ENCODE results near the gene PHLPP1.

GRCh38 chr18:62878305-62878704, 163.0 kb downstream of the PHLPP1 start:
- TF ChIP-seq, protein P1, sequence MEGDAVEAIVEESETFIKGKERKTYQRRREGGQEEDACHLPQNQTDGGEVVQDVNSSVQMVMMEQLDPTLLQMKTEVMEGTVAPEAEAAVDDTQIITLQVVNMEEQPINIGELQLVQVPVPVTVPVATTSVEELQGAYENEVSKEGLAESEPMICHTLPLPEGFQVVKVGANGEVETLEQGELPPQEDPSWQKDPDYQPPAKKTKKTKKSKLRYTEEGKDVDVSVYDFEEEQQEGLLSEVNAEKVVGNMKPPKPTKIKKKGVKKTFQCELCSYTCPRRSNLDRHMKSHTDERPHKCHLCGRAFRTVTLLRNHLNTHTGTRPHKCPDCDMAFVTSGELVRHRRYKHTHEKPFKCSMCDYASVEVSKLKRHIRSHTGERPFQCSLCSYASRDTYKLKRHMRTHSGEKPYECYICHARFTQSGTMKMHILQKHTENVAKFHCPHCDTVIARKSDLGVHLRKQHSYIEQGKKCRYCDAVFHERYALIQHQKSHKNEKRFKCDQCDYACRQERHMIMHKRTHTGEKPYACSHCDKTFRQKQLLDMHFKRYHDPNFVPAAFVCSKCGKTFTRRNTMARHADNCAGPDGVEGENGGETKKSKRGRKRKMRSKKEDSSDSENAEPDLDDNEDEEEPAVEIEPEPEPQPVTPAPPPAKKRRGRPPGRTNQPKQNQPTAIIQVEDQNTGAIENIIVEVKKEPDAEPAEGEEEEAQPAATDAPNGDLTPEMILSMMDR (IDR thresholded peaks at IDR 0.05 in 4 of 5, conservative IDR thresholded peaks at IDR 0.05 in 1 of 5): no peak
- no peak for TF ChIP-seq POLR2A (IDR thresholded peaks at IDR 0.05)

Measured in gastrocnemius medialis (tissue), 4 donors.